T47D (cell line): ENCODE data around the gene IFFO2.
"Not testable (repeated sequence)": the region's sequence is repeated elsewhere in the genome, so short reads cannot be mapped to it uniquely, and the experiment has no call there.

ENCODE experiments used
- DNase-seq, 2 experiments: peaks; one replicate each; pipeline versions ENCODE4 v3.0.0 to v3.0.0-alpha.2; 2011 to 2012; ENCODE audit warnings: low read depth in 1 of 2, low spot score in 1 of 2
- JUND ChIP-seq: IDR thresholded peaks from 2 replicates; pipeline ENCODE4 v1.6.1; 2012; ENCODE audit warnings: low read depth
- in situ Hi-C: cut with HindIII; loops from 2 replicates; pipeline ENCODE4 v1.10.0; 2016; ENCODE audit warnings: low sequenced_read_pairs, low pct_unique_long_range_greater_than_20kb

The IFFO2 gene

DNA sequence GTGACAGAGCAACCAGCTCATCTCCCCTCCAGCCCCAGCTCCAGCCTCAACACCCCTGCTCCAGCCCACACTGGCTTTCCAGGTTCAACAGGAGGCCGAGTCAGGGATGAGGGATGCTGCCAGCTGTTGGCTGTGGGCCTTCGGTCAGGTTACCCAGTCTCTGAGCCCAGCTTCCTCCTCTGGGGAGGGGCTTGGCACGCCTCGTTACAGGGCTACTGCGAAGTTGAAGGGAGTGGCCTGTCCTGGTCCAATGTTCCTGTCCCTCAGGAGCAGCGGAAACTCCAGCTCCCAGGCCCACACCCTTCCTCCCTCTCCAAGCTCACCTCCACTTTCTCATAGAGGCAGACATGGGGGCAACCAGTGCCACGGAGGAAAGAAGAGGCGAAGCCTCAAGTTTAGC, 81.9 kb downstream of the IFFO2 start:
- TF ChIP-seq JUND, result no peak
- DNase-seq, result no peak
- in situ Hi-C loops, result no loop called here

- no peak for TF ChIP-seq JUND
- no peak for DNase-seq
- in situ Hi-C loops, result no loop called here
Measured at GRCh38 chr1:18874036-18874435, 82.4 kb downstream of the IFFO2 start.

GRCh38 chr1:18872071-18872611, 84.3 kb downstream of the IFFO2 start:
- TF ChIP-seq JUND, result no peak
- in situ Hi-C loops, result no loop called here
- DNase-seq, result no peak

DNA sequence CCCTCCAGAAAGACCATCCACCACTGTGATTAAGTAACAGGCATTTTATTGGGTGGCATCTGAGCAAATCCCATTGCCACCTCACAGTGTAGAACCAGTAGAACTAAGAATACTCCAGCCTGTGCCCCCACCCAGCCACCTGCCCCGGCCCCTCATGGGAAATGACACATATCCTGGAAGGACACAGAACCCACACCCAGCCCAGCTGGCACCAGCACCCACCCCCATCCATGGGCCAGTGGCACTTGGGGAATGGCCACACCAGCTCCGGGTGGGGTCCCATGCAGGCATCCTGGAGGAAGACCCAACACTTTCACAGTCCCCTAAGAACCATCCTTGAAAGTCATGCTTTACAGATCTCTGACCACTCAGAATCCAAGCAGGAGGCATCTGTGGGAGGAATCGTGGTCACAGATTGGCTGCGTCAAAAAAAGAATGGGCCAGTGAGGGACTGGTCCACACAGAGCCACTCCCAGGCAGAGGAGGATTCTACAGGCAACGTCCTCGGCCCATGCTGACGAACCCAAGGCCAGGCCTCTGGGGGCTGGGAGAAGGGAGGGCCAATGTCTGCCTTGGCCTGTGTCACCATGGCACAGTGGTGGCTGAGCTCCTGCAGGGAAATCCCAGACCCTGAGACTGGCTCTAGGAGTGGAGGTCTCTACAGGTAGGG, 84.9 kb downstream of the IFFO2 start:
- in situ Hi-C loops, result no loop called here
- no peak for DNase-seq
- no peak for TF ChIP-seq JUND

- no peak for DNase-seq
- in situ Hi-C loops, result no loop called here
- TF ChIP-seq JUND, result no peak
Measured at GRCh38 chr1:18870957-18871356, 85.5 kb downstream of the IFFO2 start.

- DNase-seq, in situ Hi-C loops: not testable (repeated sequence)
Measured at GRCh38 chr1:18870595-18870865, 85.9 kb downstream of the IFFO2 start.

- in situ Hi-C loops, result no loop called here
- no peak for TF ChIP-seq JUND
- DNase-seq, result no peak
Measured at GRCh38 chr1:18869847-18870594, 86.5 kb downstream of the IFFO2 start.

DNA sequence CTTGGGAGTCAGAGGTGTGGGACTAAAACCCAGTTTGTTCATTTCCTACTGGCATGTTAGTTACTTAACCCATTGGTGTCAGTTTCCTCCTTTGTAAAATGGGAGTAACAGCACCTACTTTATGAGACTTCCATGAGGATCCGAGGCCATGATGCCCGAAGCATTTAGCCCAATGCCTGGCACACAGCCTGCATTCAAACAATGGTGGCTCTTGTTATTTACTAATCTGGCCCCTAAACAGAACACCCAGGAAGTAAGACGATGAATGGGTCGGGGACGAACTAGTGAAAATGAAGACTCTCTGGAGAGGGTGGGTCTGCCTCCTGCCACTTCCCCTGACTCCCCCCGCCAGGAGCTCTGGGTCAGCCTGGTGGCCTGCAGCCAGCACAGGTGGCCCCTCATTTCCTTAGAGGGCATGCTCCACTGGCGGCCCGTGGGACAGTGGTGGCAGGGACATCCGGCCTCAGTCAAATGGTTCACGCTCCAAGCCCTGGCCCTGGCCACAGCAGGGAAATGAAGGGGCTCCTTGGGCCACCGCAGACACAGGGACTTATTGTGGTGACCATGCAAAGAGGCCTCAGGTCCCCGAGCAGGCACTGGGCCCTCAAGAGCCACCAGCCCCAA, 87.6 kb downstream of the IFFO2 start:
- DNase-seq, result no peak
- no peak for TF ChIP-seq JUND
- in situ Hi-C loops, result no loop called here

- in situ Hi-C loops, result no loop called here
- TF ChIP-seq JUND, result no peak
- DNase-seq, result no peak
Measured at GRCh38 chr1:18868354-18868753, 88.1 kb downstream of the IFFO2 start.

DNA sequence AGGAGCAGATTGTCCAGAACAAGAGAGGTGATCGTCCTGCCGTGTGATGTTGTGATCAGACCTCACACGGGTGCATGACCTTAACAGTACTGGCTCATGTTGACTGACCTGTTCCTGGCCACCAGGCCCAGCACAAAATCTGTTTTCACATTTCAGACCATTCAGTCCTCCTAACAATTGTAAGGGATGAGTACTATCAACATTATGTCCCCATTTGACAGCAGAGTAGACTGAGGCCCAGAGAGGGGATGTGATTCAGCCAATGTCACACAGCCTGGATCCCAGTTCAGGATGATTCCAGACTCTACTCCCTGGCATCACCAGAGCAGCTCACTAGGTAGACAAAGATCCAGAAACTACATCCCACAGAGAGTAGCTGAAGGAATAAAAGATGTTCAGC, 89.6 kb downstream of the IFFO2 start:
- TF ChIP-seq JUND, result no peak
- in situ Hi-C loops, result no loop called here
- DNase-seq, result no peak

DNA sequence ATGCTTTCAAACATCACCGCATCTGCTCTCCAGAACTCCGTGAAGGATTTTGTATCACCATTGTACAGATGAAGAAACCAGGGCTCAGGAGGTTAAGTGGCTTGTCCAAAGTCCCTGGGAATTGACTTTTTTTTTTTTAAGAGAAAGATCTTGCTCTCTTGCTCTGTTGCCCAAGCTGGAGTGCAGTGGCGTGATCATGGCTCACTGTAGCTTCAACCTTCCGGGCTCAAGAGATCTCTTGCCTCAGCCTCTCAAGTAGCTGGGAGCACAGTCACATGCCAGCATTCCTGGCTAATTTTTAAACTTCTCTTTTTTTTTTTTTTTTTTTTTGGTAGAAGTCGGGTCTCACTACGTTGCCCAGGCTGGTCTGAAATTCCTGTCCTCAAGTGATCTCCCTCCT, 90.2 kb downstream of the IFFO2 start:
- in situ Hi-C loops, result no loop called here
- DNase-seq, result no peak
- TF ChIP-seq JUND, result no peak

DNA sequence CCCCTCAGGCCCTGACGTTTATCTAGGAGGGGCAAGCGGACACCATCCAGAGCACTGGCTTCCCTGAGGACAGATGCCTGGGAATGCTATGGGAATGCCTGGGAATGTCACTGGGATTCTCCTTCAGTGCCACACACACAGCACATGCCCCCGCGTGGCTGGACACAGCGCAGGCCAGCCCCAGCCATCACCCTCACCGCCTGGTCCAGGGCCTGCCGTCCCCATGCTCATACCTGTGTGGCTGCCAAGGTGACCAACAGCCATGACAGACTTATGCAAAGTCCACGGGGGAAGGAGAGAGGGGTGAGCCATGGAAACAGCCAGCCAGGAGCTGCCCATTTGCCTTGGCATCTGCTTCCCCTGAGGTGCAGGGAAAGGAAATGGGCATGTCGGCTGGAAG, 91.3 kb downstream of the IFFO2 start:
- no peak for DNase-seq
- no peak for TF ChIP-seq JUND
- in situ Hi-C loops, result no loop called here

DNA sequence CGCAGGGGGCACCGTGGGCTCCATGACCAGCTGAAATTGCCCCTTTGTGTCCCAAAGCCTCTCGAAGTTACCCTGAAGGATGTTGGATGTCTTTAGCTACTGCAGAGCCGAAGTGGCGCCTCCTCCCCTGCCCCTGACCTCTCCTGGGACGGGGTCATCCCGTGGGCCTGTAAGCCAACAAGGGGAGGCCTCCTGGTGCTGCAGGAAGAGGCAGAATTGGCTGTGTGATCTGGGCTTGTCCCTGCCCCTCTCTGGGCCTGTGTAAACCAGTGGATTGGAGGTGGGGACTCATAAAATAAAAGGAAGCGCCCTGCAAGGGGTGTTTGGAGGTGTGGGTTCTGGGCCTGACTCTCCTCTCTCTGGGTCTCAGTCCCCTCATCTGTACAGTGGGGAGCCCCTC, 94.9 kb downstream of the IFFO2 start:
- no peak for DNase-seq
- TF ChIP-seq JUND, result no peak
- in situ Hi-C loops, result no loop called here
